ENCODE measurements around the gene ABCA4.

The ABCA4 gene

DNA sequence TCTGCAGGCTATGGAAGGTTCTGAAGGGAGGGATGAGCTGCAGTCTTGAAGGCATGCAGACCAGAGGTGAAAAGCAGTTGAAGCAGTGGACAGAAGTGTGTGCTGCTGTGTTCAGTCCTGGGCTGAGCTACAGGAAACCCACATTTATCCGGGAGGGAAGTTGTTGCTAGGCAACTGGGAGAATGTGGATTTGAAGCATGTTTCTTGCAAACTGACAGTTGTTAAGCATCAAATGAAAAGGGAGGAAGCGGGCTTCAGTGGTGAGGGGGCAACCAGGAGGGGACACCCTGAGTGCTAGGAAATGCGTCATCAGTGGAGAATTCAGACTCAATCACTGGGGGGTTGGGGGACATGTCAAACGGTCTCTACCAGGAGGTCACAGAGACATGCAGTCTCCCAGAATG is 28.7 kb downstream of the ABCA4 start:
- no peaks in the 10 kb centered on the region for H3K79me1 ChIP-seq (ENCODE audit: low read depth, low read length)
- no peak overlapping the region for H3K23ac ChIP-seq (ENCODE audit: low read depth, low read length, poor library complexity)
- H3K18ac ChIP-seq (ENCODE audit: low read length): no peak overlapping the region
- no CpG with 5 or more reads among the region's 4 CpGs for WGBS, 2 donors (ENCODE audit: extremely low coverage in 2 of 2, insufficient read length in 2 of 2, insufficient replicate concordance in 1 of 2)
- H3K27ac ChIP-seq (replicated peaks; ENCODE audit: low read length): no peak overlapping the region
- no peak overlapping the region for H3K4ac ChIP-seq (ENCODE audit: low read length)
- H4K8ac ChIP-seq (ENCODE audit: low read depth, low read length): no peak overlapping the region
- no peaks in the 10 kb centered on the region for H3K27me3 ChIP-seq (ENCODE audit: control insufficient read depth in 3 of 3, insufficient read depth in 3 of 3, low read depth in 1 of 3, low read length in 3 of 3)
- no peak overlapping the region for H3K9ac ChIP-seq (ENCODE audit: low read depth, low read length, poor library complexity)
- H2BK15ac ChIP-seq (ENCODE audit: low read length): no peak overlapping the region
- peak overlapping the region; percentile 4 for H2AFZ ChIP-seq (ENCODE audit: low read length)
- H3K4me2 ChIP-seq (ENCODE audit: insufficient read depth, low read length, poor library complexity, severe bottlenecking): no peak overlapping the region
- peaks cover 0 to 4% of the 10 kb centered on the region in 2 donors for H3K9me3 ChIP-seq (replicated peaks in 1 of 2; ENCODE audit: control insufficient read depth in 2 of 2, insufficient read depth in 1 of 2, low read depth in 1 of 2, low read length in 2 of 2)
- H2BK12ac ChIP-seq (ENCODE audit: low read length): no peak overlapping the region
- no peak overlapping the region for H3K14ac ChIP-seq (ENCODE audit: low read length)
- peaks cover 30% of the 10 kb centered on the region in 2 donors for H3K4me1 ChIP-seq (ENCODE audit: control insufficient read depth in 2 of 2, insufficient read depth in 1 of 2, low read depth in 1 of 2, low read length in 2 of 2)
- no peak overlapping the region for H2BK120ac ChIP-seq (ENCODE audit: low read depth, low read length)
- H2BK5ac ChIP-seq (ENCODE audit: low read length): peak overlapping the region; percentile 14
- H3K36me3 ChIP-seq (replicated peaks in 1 of 2; ENCODE audit: control insufficient read depth in 2 of 2, insufficient read depth in 2 of 2, low read length in 2 of 2): no peaks in the 10 kb centered on the region
- no peak overlapping the region for H4K91ac ChIP-seq (ENCODE audit: low read depth, low read length, poor library complexity)
- no peak for DNase-seq (ENCODE audit: low spot score)
- H2AK5ac ChIP-seq (ENCODE audit: low read depth, low read length): peak overlapping the region; percentile 14
- H3K4me3 ChIP-seq (ENCODE audit: low read length in 2 of 2): no peak overlapping the region

DNA sequence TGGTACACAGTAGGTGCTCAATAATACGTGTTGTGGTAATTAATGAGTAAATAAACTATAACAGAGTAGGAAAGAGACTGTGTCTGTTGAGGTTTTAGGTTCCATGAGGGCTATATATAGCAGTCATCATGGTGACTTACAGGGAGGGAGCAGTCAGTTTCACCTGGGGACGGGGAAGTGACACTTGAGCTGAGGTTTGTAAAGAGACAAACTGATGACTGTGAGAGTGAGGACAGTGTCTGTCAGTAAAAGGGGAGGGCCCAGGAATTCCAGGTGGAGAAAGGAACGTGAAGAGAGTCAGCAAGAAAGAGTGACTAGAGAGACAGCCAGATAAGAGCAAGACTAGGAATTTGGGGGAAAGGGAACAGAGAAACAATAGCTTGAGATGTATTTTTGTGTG is 30.2 kb downstream of the ABCA4 start:
- Histone ChIP-seq H2BK5ac (ENCODE audit: low read length) (no peak overlapping the region), H3K9ac (ENCODE audit: low read depth, low read length, poor library complexity) (no peak overlapping the region), H2AFZ (ENCODE audit: low read length) (no peak overlapping the region)

GRCh38 chr1:94087193-94087592 is 33.8 kb downstream of the ABCA4 start:
- Histone ChIP-seq H3K18ac (ENCODE audit: low read length) (no peak overlapping the region), H2BK12ac (ENCODE audit: low read length) (no peak overlapping the region), H3K4me3 (ENCODE audit: low read length in 2 of 2) (no peak overlapping the region), H3K9me3 (replicated peaks in 1 of 2; ENCODE audit: control insufficient read depth in 2 of 2, insufficient read depth in 1 of 2, low read depth in 1 of 2, low read length in 2 of 2) (peaks cover 0 to 4% of the 10 kb centered on the region in 2 donors), H2BK15ac (ENCODE audit: low read length) (no peak overlapping the region), H3K23ac (ENCODE audit: low read depth, low read length, poor library complexity) (no peak overlapping the region), H3K27me3 (ENCODE audit: control insufficient read depth in 3 of 3, insufficient read depth in 3 of 3, low read depth in 1 of 3, low read length in 3 of 3) (no peaks in the 10 kb centered on the region), H3K79me1 (ENCODE audit: low read depth, low read length) (no peaks in the 10 kb centered on the region), H3K4ac (ENCODE audit: low read length) (no peak overlapping the region), H4K91ac (ENCODE audit: low read depth, low read length, poor library complexity) (no peak overlapping the region), H3K4me2 (ENCODE audit: insufficient read depth, low read length, poor library complexity, severe bottlenecking) (no peak overlapping the region), H3K9ac (ENCODE audit: low read depth, low read length, poor library complexity) (no peak overlapping the region), H3K27ac (replicated peaks; ENCODE audit: low read length) (no peak overlapping the region), H3K14ac (ENCODE audit: low read length) (no peak overlapping the region), H2AFZ (ENCODE audit: low read length) (no peak overlapping the region), H2BK120ac (ENCODE audit: low read depth, low read length) (no peak overlapping the region), H3K36me3 (replicated peaks in 1 of 2; ENCODE audit: control insufficient read depth in 2 of 2, insufficient read depth in 2 of 2, low read length in 2 of 2) (no peaks in the 10 kb centered on the region), H2BK5ac (ENCODE audit: low read length) (no peak overlapping the region), H3K4me1 (ENCODE audit: control insufficient read depth in 2 of 2, insufficient read depth in 1 of 2, low read depth in 1 of 2, low read length in 2 of 2) (peaks cover 4 to 7% of the 10 kb centered on the region in 2 donors), H4K8ac (ENCODE audit: low read depth, low read length) (no peak overlapping the region), H2AK5ac (ENCODE audit: low read depth, low read length) (no peak overlapping the region)
- WGBS, 2 donors (ENCODE audit: extremely low coverage in 2 of 2, insufficient read length in 2 of 2, insufficient replicate concordance in 1 of 2): no CpG with 5 or more reads among the region's 2 CpGs
- DNase-seq (ENCODE audit: low spot score): no peak

More for the DNA sequence above, 30.2 kb downstream of the ABCA4 start:
- Histone ChIP-seq H3K4me1 (ENCODE audit: control insufficient read depth in 2 of 2, insufficient read depth in 1 of 2, low read depth in 1 of 2, low read length in 2 of 2) (peaks cover 28 to 30% of the 10 kb centered on the region in 2 donors), H3K4ac (ENCODE audit: low read length) (no peak overlapping the region), H2BK15ac (ENCODE audit: low read length) (no peak overlapping the region), H3K36me3 (replicated peaks in 1 of 2; ENCODE audit: control insufficient read depth in 2 of 2, insufficient read depth in 2 of 2, low read length in 2 of 2) (no peaks in the 10 kb centered on the region), H2AK5ac (ENCODE audit: low read depth, low read length) (no peak overlapping the region), H3K14ac (ENCODE audit: low read length) (no peak overlapping the region), H3K9me3 (replicated peaks in 1 of 2; ENCODE audit: control insufficient read depth in 2 of 2, insufficient read depth in 1 of 2, low read depth in 1 of 2, low read length in 2 of 2) (peaks cover 0 to 4% of the 10 kb centered on the region in 2 donors), H3K27me3 (ENCODE audit: control insufficient read depth in 3 of 3, insufficient read depth in 3 of 3, low read depth in 1 of 3, low read length in 3 of 3) (no peaks in the 10 kb centered on the region), H3K18ac (ENCODE audit: low read length) (no peak overlapping the region), H2BK12ac (ENCODE audit: low read length) (no peak overlapping the region), H2BK120ac (ENCODE audit: low read depth, low read length) (no peak overlapping the region), H3K23ac (ENCODE audit: low read depth, low read length, poor library complexity) (no peak overlapping the region), H3K79me1 (ENCODE audit: low read depth, low read length) (no peaks in the 10 kb centered on the region), H3K4me3 (ENCODE audit: low read length in 2 of 2) (no peak overlapping the region), H3K4me2 (ENCODE audit: insufficient read depth, low read length, poor library complexity, severe bottlenecking) (no peak overlapping the region), H4K91ac (ENCODE audit: low read depth, low read length, poor library complexity) (no peak overlapping the region), H3K27ac (replicated peaks; ENCODE audit: low read length) (no peak overlapping the region), H4K8ac (ENCODE audit: low read depth, low read length) (no peak overlapping the region)
- DNase-seq (ENCODE audit: low spot score): no peak
- WGBS, 2 donors (ENCODE audit: extremely low coverage in 2 of 2, insufficient read length in 2 of 2, insufficient replicate concordance in 1 of 2): no CpG with 5 or more reads among the region's 3 CpGs

DNA sequence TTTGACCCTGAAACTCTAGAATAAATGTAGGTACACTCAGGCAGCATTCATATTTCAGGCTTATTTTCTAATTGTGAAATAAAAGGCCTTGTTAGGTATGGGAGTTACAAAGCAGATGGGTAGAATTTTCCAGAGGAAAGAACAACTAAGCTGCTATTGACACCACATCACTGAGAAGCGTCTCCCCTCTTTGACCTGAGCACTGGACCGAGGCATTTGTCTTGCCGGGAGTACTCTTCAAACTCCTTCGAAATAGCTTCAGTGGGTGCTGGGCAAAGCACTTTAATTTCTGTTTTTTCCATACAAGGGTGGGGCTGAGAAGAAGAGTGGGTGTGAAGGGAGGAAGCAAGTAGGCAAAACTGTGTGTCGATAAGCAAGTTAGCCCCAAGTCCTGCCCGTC is 36.4 kb downstream of the ABCA4 start:
- Histone ChIP-seq H2BK120ac (ENCODE audit: low read depth, low read length) (no peak overlapping the region), H3K14ac (ENCODE audit: low read length) (no peak overlapping the region), H3K4me2 (ENCODE audit: insufficient read depth, low read length, poor library complexity, severe bottlenecking) (no peak overlapping the region), H4K8ac (ENCODE audit: low read depth, low read length) (no peak overlapping the region), H3K27me3 (ENCODE audit: control insufficient read depth in 3 of 3, insufficient read depth in 3 of 3, low read depth in 1 of 3, low read length in 3 of 3) (no peaks in the 10 kb centered on the region), H3K23ac (ENCODE audit: low read depth, low read length, poor library complexity) (no peak overlapping the region), H3K36me3 (replicated peaks in 1 of 2; ENCODE audit: control insufficient read depth in 2 of 2, insufficient read depth in 2 of 2, low read length in 2 of 2) (no peaks in the 10 kb centered on the region), H2BK15ac (ENCODE audit: low read length) (no peak overlapping the region), H3K27ac (replicated peaks; ENCODE audit: low read length) (no peak overlapping the region), H2BK5ac (ENCODE audit: low read length) (no peak overlapping the region), H3K79me1 (ENCODE audit: low read depth, low read length) (no peaks in the 10 kb centered on the region), H2BK12ac (ENCODE audit: low read length) (peak overlapping the region; percentile 16), H3K4ac (ENCODE audit: low read length) (no peak overlapping the region), H3K4me3 (ENCODE audit: low read length in 2 of 2) (no peak overlapping the region), H3K18ac (ENCODE audit: low read length) (no peak overlapping the region), H3K9me3 (replicated peaks in 1 of 2; ENCODE audit: control insufficient read depth in 2 of 2, insufficient read depth in 1 of 2, low read depth in 1 of 2, low read length in 2 of 2) (peaks cover 0 to 4% of the 10 kb centered on the region in 2 donors), H3K9ac (ENCODE audit: low read depth, low read length, poor library complexity) (no peak overlapping the region), H2AK5ac (ENCODE audit: low read depth, low read length) (no peak overlapping the region), H4K91ac (ENCODE audit: low read depth, low read length, poor library complexity) (no peak overlapping the region), H3K4me1 (ENCODE audit: control insufficient read depth in 2 of 2, insufficient read depth in 1 of 2, low read depth in 1 of 2, low read length in 2 of 2) (peaks cover 6 to 9% of the 10 kb centered on the region in 2 donors), H2AFZ (ENCODE audit: low read length) (no peak overlapping the region)
- WGBS, 2 donors (ENCODE audit: extremely low coverage in 2 of 2, insufficient read length in 2 of 2, insufficient replicate concordance in 1 of 2): no CpG with 5 or more reads among the region's 6 CpGs
- no peak for DNase-seq (ENCODE audit: low spot score)

Data from neuronal stem cell (in vitro differentiated cells).